Nephron progenitor cell (in vitro differentiated cells): ENCODE results near the gene PLCG2.

Source experiments
- DNase-seq: peaks from one replicate; pipeline ENCODE4 v3.0.0; 2021
- H3K27ac Mint-ChIP-seq: 2 replicates; pipeline ENCODE4 v1.8.0; 2021; ENCODE audit warnings: mild to moderate bottlenecking, moderate library complexity, mixed read lengths
- H3K27me3 Mint-ChIP-seq: 2 replicates; pipeline ENCODE4 v1.8.0; 2021; ENCODE audit warnings: mild to moderate bottlenecking, low read depth, mixed read lengths; ENCODE audit not compliant: poor library complexity
- H3K36me3 Mint-ChIP-seq: 2 replicates; pipeline ENCODE4 v1.8.0; 2021; ENCODE audit warnings: low read depth, mixed read lengths
- H3K4me1 Mint-ChIP-seq: 2 replicates; pipeline ENCODE4 v1.8.0; 2021; ENCODE audit warnings: mixed read lengths
- H3K4me3 Mint-ChIP-seq: 2 replicates; pipeline ENCODE4 v1.8.0; 2021; ENCODE audit warnings: mild to moderate bottlenecking, moderate library complexity, mixed read lengths
- H3K9me3 Mint-ChIP-seq: 2 replicates; pipeline ENCODE4 v1.8.0; 2021; ENCODE audit warnings: mild to moderate bottlenecking, moderate library complexity, mixed read lengths
- TF ChIP-seq, protein P1 (sequence below): fragments of 200-600 bp; sonication (generic); IDR thresholded peaks from 2 replicates; pipeline ENCODE4 v1.5.0; 2021; ENCODE audit warnings: antibody characterized with exemption

PLCG2 gene

DNA sequence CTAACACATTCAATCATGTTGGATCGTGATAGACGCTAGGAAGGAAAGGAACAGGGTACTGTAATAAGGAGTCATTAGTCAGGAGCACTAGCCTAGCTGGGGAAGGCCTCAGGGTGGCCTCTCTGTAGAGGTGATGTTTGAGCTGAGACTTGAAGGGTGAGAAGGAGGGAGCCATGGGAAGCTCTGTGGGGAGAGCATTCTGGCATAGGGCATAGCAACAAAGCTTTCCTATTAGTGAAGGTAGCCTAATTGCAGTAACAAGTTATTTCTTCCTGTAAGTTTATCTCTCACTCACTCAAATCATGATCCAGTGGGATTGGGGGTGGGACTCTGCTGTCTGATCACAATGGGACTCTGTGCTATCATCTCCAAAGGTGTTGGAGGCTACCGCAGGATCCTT lies 16.1 kb downstream of the PLCG2 start:
- DNase-seq: no peak
- Mint-ChIP-seq H3K27ac (no peak overlapping the region), H3K4me3 (no peak overlapping the region), H3K36me3 (no peaks in the 10 kb centered on the region), H3K27me3 (no peaks in the 10 kb centered on the region), H3K9me3 (no peaks in the 10 kb centered on the region), H3K4me1 (peaks cover 35% of the 10 kb centered on the region)
- TF ChIP-seq, protein P1, sequence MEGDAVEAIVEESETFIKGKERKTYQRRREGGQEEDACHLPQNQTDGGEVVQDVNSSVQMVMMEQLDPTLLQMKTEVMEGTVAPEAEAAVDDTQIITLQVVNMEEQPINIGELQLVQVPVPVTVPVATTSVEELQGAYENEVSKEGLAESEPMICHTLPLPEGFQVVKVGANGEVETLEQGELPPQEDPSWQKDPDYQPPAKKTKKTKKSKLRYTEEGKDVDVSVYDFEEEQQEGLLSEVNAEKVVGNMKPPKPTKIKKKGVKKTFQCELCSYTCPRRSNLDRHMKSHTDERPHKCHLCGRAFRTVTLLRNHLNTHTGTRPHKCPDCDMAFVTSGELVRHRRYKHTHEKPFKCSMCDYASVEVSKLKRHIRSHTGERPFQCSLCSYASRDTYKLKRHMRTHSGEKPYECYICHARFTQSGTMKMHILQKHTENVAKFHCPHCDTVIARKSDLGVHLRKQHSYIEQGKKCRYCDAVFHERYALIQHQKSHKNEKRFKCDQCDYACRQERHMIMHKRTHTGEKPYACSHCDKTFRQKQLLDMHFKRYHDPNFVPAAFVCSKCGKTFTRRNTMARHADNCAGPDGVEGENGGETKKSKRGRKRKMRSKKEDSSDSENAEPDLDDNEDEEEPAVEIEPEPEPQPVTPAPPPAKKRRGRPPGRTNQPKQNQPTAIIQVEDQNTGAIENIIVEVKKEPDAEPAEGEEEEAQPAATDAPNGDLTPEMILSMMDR: no peak

DNA sequence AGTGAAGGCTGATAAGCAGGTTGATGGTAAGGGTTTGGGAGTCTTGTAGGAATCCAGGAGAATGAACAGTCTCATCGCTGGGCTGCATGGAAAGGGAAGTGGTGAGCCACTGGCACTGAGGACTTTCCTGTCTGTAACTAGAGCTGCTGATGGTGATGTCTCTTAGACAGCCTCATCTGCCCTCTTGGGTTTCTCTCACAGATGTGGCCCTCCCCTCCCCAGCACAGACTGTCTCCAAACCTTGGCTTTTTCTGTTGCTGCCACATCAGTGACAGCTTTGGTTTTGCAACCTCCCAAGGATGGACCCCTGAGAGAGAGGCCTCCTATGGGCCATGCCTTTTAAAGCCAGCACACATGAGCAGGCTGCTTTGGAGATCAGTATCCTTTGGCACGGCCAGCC lies 16.9 kb downstream of the PLCG2 start:
- no peak for DNase-seq
- TF ChIP-seq, protein P1: no peak
- no peaks in the 10 kb centered on the region for H3K27me3 Mint-ChIP-seq
- H3K9me3 Mint-ChIP-seq: peaks cover 3% of the 10 kb centered on the region
- H3K36me3 Mint-ChIP-seq: no peaks in the 10 kb centered on the region
- H3K4me1 Mint-ChIP-seq: peaks cover 26% of the 10 kb centered on the region
- H3K4me3 Mint-ChIP-seq: no peak overlapping the region
- H3K27ac Mint-ChIP-seq: no peak overlapping the region

DNA sequence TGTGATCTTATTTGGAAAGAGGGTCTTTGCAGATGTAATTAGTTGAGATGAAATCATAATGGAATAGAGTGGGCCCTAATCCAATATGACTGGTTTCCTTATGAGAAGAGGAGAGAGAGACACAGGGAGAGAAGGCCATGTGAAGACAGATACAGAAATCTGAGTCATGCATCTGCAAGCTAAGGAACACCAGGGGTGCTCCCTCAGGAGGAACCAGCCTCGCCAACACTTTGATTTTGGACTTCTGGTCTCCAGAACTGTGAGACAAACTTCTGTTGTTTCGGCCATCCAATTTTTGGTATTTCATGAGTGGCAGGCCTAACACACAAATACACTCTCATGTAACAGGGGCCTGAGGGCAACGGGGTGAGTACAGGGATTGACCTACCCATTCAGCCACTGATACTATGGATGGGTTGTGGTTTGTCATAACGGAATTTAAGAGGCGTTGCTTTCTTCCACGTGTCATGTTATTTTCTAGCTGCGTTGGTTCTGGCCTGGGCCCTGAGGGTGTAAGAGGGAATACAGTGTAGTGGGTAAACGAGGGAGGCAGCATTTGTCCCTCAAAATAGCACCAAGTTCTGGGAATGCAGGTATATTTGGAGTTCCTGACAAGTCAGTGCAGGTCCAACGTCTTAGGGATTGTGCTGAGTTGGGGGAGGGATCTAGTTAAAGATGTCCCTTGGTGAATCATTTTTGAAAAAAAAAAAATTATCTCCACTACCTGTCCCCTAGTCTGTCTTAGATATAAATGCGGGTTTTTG lies 17.7 kb downstream of the PLCG2 start:
- Mint-ChIP-seq H3K36me3 (no peaks in the 10 kb centered on the region), H3K9me3 (peaks cover 3% of the 10 kb centered on the region)

DNA sequence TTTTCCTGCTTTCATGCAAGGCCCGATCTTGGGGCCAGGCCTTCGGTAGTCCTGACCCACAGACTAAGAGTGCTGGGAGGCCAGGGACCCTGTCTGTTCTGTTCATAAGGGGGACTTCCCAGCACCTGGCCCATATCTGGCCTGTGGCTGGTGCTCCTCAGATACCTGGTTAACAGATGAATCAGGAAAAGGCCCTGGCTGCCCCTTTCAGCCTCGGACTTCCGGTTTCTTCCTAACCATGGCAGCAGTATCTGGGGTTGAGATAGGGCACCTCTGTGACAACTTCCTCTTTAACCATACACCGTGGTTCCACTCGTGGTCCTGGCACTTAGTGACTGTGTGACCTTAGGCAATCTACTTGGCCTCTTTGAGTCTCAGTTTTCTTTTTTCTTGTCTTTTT lies 18.4 kb downstream of the PLCG2 start:
- Mint-ChIP-seq H3K4me3 (no peak overlapping the region), H3K27ac (peak overlapping the region; percentile 10), H3K36me3 (no peaks in the 10 kb centered on the region), H3K9me3 (peaks cover 3% of the 10 kb centered on the region), H3K27me3 (peaks cover 3% of the 10 kb centered on the region), H3K4me1 (peaks cover 18% of the 10 kb centered on the region)
- DNase-seq: no peak
- TF ChIP-seq, protein P1: no peak

More for the DNA sequence above, 17.7 kb downstream of the PLCG2 start:
- H3K27ac Mint-ChIP-seq: peak overlapping the region; percentile 10
- no peaks in the 10 kb centered on the region for H3K27me3 Mint-ChIP-seq
- no peak overlapping the region for H3K4me3 Mint-ChIP-seq
- no peak for DNase-seq
- TF ChIP-seq, protein P1: no peak
- peaks cover 19% of the 10 kb centered on the region for H3K4me1 Mint-ChIP-seq

DNA sequence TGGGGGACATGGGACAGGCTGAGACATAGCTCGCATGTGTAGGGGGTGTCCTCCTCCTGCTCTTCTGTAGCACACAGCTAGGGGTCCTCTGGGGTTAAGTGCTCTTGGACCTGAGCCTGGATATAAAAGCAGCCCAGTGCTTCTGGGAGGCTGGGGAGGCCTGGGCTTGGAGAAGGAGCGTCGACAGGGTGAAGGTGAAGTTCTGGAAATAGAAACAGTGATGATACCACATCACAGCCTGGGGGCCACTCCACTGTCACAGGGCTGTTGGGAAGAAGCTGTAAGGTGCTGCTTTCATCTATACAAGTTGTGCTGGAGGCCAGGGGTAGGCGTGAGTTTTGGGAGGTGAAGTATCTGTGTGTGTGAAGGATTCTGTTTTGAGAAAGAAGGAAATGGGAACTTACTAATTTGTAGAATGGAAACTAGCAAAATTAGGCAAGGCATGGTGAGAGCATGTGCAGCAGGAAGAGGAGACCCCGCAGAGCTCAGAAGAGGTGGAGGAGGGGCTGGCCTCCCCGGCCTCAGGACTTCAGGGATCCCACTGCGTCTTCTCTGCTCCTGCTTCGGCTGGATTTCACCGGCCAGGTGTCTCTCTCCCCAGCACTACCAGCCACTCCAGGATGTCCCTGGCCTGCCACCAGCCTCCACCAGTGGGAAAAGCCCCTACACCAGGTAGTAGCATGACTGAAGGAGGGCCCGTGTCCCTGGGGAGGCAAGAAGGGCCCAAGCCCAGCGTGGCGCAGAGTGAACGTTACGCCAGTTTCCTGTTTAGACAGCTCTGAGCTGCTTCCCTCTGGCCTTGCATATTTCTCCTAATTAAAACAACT lies 19.4 kb downstream of the PLCG2 start:
- Mint-ChIP-seq H3K27ac (peak overlapping the region; percentile 58), H3K9me3 (peaks cover 3% of the 10 kb centered on the region), H3K27me3 (peaks cover 4% of the 10 kb centered on the region), H3K4me3 (no peak overlapping the region), H3K4me1 (peaks cover 15% of the 10 kb centered on the region), H3K36me3 (peaks cover 5% of the 10 kb centered on the region)
- TF ChIP-seq, protein P1: no peak
- no peak for DNase-seq
